HCEC 1CT (cell line): Measurements from ENCODE around the gene KCNJ6.
A peak's percentile ranks its signal among the peaks of the same experiment; 100 is the strongest.

Source experiments
- DNase-seq: peaks from one replicate; pipeline ENCODE4 v3.0.0-alpha.2; 2017

Gene KCNJ6

GRCh38 chr21:37562920-37563640 is 353.2 kb downstream of the KCNJ6 start:
- peak; percentile 4 for DNase-seq

- DNase-seq = no peak
These were observed 354.0 kb downstream of the KCNJ6 start for GRCh38 chr21:37561941-37562919.

GRCh38 chr21:37561506-37561905 is 354.8 kb downstream of the KCNJ6 start:
- DNase-seq = no peak

GRCh38 chr21:37560385-37560784 is 355.9 kb downstream of the KCNJ6 start:
- no peak for DNase-seq

- DNase-seq = no peak
These were observed 357.5 kb downstream of the KCNJ6 start for GRCh38 chr21:37558676-37559211.
